Umbilical cord (tissue), 2 donors: Measurements from ENCODE around the gene NPEPPS. TPM values are rescaled to one million over a fixed set of nuclear protein-coding genes. Genes with fewer than 3 reads are reported as not detected.
A peak's percentile ranks its signal among the peaks of the same experiment; 100 is the strongest.
"Not testable (repeated sequence)": the region's sequence is repeated elsewhere in the genome, so short reads cannot be mapped to it uniquely, and the experiment has no call there.

Source experiments
- DNase-seq: peaks from one replicate; pipeline ENCODE4 v3.0.0-alpha.2; 2015; ENCODE audit warnings: low spot score
- total RNA-seq: library from RNA; depleted of rRNA; stranded (reverse); fragments of >200 nt; gene quantifications from one replicate; pipeline ENCODE4 v1.2.3, GENCODE V29; 2014; ENCODE audit warnings: low replicate concordance; ENCODE audit not compliant: insufficient read depth

Gene NPEPPS, protein sequence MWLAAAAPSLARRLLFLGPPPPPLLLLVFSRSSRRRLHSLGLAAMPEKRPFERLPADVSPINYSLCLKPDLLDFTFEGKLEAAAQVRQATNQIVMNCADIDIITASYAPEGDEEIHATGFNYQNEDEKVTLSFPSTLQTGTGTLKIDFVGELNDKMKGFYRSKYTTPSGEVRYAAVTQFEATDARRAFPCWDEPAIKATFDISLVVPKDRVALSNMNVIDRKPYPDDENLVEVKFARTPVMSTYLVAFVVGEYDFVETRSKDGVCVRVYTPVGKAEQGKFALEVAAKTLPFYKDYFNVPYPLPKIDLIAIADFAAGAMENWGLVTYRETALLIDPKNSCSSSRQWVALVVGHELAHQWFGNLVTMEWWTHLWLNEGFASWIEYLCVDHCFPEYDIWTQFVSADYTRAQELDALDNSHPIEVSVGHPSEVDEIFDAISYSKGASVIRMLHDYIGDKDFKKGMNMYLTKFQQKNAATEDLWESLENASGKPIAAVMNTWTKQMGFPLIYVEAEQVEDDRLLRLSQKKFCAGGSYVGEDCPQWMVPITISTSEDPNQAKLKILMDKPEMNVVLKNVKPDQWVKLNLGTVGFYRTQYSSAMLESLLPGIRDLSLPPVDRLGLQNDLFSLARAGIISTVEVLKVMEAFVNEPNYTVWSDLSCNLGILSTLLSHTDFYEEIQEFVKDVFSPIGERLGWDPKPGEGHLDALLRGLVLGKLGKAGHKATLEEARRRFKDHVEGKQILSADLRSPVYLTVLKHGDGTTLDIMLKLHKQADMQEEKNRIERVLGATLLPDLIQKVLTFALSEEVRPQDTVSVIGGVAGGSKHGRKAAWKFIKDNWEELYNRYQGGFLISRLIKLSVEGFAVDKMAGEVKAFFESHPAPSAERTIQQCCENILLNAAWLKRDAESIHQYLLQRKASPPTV
- total RNA-seq: 168 TPM

DNA sequence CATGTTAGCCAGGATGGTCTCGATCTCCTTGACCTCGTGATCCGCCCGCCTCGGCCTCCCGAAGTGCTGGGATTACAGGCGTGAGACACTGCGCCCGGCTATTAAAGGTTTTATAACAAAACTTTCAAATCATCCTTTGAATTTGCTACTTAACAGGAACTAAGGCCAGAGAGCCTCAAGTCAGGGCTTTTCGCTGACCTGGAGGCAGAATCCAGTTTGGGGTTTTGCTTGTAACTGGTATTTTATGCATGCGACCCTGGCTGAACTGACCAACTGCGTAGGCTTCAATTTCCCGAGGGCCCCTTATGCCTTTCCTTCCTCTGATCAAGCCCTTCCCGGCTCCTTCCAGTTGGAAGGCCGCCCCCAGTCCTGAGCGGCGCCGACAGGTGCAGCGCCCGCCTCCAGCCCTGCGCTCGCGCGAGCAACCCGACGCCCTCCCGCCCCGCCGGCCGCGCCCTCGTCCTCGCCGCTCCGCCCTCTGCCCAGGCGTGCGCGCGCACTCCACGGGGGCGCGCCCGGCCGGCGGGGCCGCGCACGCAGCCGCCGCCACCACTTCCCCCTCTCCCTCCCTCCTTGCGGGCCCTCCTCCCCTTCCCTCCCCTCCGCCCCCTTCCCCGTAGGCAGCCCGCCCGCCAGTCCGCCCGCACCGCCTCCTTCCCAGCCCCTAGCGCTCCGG lies at the start of gene NPEPPS:
NPEPPS (plus strand) TSS at position 552 of the 676 bp plus-strand sequence. CDS start 193 bp downstream, outside the sequence.
- DNase-seq: peak; percentile 91

DNA sequence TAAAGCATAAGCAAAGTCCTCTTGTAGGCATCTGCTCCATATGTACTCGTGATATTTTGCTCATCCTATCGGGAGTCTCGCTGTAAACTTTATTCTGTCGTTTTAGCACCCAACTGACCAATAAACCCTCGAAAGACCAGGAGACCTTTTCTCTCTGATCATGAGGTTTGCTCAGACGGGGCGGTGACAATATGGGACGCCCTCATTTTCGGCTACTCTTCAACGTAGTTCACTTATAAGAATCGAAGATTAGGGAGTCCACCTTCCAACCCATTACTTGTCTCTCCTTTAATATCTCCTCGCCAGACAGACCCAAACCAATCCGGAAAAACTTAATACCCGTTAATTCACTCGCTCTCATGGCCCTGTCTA lies 39.1 kb upstream of the NPEPPS start:
- DNase-seq: not testable (repeated sequence)

- DNase-seq: peak; percentile 51
Measured at GRCh38 chr17:47499074-47499473, 31.8 kb upstream of the NPEPPS start.

GRCh38 chr17:47499494-47499893 lies 31.4 kb upstream of the NPEPPS start:
- DNase-seq: not testable (repeated sequence)

DNA sequence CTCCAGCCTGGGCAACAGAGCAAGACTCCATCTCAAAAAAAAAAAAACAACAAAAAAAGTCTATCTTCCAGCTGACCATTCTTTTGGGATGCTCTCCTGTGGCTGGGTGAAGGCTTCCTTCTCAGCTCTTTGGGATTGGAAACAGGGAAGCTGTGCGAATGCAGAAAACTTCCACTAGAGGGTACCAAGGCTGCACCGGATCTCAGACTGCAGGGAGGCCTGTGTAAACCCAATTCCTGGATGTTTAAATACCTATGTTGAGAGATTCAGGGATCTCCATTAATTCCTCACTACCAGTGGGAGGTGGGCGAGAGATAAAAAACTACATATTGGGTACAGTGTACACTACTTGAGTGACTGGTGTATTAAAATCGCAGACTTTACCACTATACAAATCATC lies 30.3 kb upstream of the NPEPPS start:
- peak; percentile 43 for DNase-seq

- peak; percentile 84 for DNase-seq
Measured at GRCh38 chr17:47502122-47502731, 28.7 kb upstream of the NPEPPS start.

DNA sequence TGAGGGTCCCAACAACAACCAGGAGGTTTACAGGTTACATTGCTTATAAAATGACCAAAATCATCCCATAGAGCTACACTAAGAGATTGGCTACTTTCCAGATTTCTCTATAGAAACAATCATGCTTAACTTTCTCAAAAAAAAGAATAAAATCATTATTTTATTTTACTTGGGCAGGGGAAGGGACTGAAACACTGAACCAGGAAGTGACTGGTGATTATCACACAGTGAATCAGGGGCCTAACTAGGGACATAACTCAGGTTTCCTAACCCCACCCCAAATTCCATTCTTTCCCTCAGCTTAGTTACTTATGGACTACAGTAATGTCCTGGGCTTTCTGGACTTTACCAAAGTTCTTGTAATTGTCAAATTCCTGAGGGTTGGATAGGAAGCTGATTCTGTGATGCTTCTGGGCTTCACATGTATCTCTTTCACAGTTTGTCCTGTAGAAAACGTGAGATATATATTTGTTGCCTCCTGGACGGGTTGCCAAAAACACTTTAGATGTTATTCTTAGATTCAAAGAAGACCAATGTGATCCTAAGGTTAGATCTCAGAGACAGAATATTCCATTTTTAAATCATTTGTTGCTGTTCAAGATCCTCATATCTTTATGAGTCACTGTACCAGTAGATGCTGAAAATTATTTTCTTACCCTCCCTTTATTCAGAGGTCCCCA lies 28.0 kb upstream of the NPEPPS start:
- peak; percentile 82 for DNase-seq

DNA sequence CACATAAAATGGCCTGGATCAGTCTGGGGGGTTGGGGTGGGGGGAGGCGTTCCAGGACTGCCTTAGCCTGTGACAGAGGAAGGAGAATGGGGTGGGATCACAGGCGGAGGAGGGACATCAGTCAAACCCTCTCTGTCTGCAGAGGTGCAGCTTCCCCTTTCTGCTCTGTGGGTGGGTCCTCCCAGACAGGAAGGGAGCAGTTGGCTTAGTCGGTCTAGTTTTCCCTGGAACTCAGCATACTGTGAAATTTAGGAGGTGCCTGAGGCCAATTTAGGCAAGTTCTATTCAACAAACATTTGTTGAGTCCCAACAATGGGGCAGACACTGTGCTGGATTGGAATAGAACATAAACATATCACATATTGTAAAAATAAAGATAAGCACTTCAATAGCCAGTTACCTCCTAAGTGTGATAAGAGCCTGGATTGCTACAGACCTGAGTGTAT lies 19.2 kb upstream of the NPEPPS start:
- DNase-seq: peak; percentile 40

DNA sequence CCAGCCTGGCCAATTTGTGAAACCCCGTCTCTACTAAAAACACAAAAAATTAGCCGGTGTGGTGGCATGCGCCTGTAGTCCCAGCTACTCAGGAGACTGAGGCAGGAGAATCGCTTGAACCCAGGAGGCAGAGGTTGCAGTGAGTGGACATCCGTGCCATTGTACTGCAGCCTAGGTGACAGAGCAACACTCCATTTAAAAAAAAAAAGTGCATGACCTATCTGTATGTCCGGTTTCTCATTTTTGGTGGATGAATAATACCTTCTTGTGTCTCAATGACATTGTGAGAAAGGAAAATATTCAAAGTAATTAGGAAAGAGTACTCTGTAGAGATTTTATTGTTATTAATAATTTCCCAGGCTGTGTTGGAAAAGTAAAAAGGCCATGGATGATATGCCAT lies 17.6 kb upstream of the NPEPPS start:
- not testable (repeated sequence) for DNase-seq

- DNase-seq: not testable (repeated sequence)
Measured at GRCh38 chr17:47518880-47519279, 12.0 kb upstream of the NPEPPS start.

GRCh38 chr17:47519365-47519764 lies 11.5 kb upstream of the NPEPPS start:
- DNase-seq: not testable (repeated sequence)

- DNase-seq: not testable (repeated sequence)
Measured at GRCh38 chr17:47520279-47520678, 10.6 kb upstream of the NPEPPS start.

DNA sequence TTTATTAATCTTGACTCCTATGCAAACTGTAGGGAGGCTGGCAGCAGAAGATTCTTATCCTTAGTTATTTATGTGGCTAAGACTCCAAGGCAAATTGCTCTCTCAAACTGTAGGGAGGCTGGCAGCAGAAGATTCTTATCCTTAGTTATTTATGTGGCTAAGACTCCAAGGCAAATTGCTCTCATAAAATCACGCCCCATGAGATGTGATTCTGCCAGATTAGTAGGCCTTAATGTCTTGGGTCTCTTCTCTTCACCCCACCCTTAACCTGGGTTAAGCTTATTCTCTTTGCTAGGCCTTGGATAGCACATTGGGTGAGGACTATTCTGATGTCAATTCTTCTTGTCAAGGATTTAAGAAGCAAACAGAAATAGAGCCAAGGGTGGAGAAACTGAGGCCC lies 9.5 kb upstream of the NPEPPS start:
- not testable (repeated sequence) for DNase-seq

DNA sequence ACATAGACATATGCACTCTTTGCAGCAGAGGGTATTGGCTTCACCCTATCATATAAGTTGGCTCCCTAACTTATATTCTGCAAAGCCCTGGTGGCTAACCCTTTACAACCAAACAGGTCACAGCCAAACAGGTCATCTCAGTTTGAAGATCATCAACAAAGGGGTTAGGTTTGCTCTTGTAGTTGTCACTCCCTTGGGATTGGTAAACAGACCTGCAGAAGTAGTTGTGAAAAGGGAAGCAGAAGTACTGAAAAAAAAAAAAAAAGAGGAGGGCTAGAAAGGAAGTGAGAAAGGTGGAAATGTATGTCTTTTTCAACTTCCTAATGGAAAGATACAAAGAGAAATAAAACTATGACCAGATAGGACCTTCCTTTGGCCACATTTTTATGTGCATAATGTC lies 8.6 kb upstream of the NPEPPS start:
- not testable (repeated sequence) for DNase-seq

DNA sequence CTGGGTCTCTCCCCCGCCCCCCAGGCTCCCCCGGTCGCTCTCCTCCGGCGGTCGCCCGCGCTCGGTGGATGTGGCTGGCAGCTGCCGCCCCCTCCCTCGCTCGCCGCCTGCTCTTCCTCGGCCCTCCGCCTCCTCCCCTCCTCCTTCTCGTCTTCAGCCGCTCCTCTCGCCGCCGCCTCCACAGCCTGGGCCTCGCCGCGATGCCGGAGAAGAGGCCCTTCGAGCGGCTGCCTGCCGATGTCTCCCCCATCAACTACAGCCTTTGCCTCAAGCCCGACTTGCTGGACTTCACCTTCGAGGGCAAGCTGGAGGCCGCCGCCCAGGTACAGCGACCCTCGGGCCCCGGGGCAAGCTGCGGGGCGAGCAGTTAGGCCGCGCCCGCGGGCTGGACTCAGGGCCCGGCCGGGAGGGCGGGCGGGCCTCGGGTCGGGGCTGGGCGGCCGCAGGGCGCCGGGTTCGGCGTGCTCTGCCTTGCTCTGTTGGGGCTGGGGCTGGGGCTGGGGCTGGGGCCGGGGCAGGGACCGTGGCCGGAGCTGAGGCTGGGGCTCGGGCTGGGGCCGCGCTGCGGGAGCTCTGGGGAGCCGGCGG lies 419 bp downstream of the NPEPPS start:
- not testable (repeated sequence) for DNase-seq

- DNase-seq: not testable (repeated sequence)
Measured at GRCh38 chr17:47539085-47539484, 8.2 kb downstream of the NPEPPS start.

DNA sequence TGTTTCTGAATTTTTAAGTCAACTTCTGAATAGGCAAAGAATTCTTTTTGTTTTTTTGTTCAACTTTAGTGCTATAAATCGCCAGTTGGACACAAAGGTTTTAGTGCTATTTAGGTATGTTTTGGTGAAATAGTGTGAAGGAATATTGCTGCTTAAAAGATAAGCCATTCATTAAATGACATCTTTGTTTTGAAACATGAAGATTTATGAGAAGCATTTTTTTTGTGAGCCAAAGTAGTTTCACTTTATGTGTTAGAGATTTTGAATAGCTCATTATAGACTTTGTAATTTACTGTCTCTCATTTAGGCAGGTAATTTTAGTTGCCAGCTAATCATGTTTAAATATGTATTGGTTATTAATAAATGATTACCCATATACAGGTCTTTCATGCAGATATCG lies 10.8 kb downstream of the NPEPPS start:
- DNase-seq: not testable (repeated sequence)

- DNase-seq: not testable (repeated sequence)
Measured at GRCh38 chr17:47544327-47544726, 13.4 kb downstream of the NPEPPS start.

DNA sequence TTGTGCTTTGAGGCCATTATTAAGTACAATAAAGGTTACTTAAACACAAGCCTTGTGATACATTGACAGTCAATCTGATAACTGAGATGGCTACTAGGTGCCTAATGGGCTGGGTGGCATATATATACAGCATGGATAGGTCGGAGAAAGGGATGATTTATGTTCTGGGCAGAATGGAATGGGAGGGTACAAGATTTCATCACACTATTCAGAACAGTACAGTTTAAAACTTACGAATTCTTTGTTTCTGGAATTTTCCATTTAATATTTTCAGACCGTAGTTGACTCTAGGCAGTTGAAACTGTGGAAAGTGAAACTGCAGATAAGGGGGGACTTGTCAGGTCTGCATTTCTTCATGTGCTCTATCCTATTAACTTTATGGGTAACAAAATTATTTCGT lies 23.8 kb downstream of the NPEPPS start:
- DNase-seq: peak; percentile 22

DNA sequence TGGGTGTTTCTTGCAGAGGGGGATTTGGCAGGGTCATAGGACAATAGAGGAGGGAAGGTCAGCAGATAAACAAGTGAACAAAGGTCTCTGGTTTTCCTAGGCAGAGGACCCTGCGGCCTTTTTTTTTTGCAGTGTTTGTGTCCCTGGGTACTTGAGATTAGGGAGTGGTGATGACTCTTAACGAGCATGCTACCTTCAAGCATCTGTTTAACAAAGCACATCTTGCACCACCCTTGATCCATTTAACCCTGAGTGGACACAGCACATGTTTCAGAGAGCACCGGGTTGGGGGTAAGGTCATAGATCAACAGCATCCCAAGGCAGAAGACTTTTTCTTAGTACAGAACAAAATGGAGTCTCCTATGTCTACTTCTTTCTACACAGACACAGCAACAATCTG lies 25.2 kb downstream of the NPEPPS start:
- DNase-seq: not testable (repeated sequence)
